Activated T-cell treated with anti-CD3 and anti-CD28 coated beads for 1 hour (primary cell): ENCODE measurements around the gene IMPDH1.

ENCODE experiments used
- DNase-seq: peaks from one replicate; pipeline ENCODE4 v3.0.0-alpha.2; 2020; ENCODE audit warnings: low read depth

The IMPDH1 gene

DNA sequence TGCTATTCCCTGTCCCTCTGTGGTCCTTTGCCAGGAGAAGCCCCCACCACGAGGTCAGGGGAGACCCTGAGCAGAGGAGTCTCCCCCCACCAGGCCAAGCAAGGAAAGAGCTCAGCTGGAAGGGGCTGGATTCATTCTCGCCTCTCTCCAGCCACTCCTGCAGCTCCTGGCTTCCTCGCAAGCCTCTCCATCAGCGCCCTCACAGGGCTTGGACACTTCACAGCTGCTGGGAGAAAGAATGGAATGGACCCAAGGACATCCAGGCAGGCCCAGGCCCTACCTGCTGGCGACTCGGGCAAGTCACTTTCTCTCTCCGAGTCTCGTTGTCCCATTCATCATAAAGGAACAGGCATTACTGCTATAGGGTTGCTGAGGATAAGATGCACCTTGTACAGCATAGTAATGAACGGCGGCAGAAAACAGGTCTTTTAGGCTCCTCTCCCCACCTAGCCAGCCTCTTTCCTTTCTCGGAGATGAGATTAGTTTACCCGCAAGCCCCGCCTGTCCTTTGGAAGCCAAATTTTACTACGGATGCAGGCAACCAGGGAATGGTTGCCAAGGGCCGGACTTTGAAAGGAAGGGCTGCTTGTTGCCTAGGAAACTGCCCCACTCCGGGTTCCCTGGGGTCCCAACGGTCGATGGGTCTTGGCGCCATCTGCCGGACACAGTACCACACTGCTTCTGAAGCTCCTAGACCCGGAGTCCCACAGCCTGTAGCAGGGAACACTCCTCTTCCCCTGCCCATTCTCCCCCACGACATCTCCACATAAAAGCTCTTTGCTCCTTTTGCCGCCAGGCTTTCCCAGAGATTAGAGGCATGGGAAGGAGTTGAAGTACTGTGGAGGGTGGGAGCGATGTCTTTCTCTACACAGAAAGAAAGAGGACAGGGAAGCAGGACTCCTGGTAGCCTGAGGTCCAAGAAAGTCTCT is 22.3 kb downstream of the IMPDH1 start:
- peak; percentile 62 for DNase-seq

DNA sequence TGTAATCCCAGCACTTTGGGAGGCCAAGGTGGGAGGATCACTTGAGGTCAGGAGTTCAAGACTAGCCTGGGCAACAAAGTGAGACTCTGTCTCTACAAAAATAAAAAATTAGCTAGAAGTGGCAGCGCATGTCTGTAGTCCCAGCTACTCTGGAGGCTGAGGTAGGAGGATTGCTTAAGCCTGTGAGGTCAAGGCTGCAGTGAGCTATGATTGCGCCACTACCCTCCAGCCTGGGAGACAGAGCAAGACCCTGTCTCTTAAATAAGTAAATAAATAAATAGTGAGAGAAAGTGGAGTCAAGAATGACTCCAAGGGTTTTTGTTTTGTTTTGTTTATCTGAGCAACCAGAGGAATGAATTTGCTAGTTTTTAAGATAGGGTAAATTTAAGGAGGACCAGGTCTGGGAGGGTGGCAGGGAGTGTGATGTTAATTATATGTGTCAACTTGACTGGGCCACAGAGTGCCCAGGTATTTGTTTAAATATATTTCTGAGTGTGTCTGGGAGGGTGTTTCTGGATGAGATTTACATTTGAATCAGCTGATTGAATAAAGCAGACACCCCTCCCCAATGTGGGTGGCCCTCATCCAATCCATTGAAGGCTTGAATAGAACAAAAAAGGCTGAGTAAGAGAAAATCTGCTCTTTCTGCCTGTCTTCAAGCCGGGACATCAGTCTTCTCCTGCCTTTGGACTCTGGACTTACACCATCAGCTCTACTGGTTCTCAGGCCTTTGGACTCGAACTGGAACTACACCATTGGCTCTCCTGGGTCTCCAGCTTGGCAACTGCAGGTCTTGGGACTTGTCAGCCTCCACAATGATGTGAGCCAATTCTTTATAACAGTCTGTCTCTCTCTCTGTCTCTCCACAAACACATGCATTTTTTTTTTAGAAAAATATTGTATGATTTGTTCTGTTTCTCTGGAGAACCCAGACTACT is 23.5 kb downstream of the IMPDH1 start:
- DNase-seq, result no peak

DNA sequence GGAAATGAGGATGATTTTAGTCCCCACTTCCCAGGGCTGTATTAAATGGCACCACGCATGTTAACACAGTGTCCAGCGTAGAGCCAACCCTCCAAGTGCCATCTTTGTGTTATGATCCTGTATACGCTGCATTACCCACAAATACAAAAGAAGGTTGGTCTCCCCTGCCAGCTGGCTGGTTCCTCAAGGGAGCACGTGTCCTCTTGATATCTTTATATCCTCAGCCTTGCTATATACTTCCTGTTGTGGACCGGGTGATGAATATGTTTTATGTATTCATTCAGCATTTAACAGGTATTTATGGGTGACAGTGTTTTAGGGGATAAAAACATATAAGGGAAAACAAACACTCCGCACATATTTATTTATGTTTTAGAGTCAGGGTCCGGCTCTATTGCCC is 25.1 kb downstream of the IMPDH1 start:
- no peak for DNase-seq

DNA sequence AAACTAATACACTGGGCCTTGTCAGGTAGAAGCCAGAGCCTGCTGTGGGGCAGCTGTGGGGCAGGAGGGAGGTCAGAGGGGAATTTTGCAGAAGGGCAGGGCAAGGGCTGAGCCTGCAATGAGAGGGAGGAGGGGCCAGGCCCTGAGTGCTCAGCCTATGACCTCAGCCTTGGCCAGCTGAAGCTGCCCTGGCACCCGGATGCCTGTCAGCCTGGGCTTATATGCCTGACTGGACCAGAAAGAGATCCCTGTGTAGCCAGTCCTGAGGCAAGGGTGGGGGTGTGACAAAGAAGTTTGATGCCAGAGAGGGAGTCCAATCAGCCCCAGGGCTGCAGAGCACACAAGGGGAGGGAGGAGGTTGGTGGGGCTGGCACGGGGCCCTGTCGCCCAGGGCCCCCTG is 26.0 kb downstream of the IMPDH1 start:
- no peak for DNase-seq

DNA sequence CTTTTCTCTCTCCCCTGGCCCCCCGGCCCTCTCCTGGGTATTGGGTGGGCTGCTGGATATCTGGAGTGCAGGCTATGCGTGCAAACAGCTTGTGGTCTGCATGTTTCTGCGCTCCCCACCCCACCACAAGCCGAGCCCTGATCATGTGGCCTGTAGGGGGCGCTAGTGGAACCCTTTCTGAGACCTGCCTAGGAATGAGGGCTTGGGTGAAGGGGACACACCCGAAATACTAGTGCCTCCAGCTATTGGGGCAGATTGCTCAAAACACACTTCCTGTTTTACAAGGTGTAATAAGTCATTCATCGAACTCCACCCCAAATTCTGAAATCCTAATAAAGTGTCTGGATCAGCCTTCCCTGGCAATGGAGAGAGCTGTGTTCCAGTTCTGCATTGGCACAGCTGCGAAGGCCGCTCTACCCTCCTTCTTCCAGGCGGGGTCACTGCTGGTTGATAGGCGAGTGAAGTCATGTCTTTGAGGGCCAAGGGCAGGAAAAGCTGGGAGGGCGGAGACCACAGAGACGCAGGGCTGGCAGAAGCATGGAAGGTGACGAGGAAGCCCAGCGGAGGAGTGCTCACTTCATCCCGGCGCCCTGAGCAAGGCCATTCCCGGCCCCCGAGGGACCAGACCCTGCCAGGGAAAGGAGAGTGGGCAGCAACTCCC is 28.5 kb downstream of the IMPDH1 start:
- DNase-seq, result peak; percentile 35

DNA sequence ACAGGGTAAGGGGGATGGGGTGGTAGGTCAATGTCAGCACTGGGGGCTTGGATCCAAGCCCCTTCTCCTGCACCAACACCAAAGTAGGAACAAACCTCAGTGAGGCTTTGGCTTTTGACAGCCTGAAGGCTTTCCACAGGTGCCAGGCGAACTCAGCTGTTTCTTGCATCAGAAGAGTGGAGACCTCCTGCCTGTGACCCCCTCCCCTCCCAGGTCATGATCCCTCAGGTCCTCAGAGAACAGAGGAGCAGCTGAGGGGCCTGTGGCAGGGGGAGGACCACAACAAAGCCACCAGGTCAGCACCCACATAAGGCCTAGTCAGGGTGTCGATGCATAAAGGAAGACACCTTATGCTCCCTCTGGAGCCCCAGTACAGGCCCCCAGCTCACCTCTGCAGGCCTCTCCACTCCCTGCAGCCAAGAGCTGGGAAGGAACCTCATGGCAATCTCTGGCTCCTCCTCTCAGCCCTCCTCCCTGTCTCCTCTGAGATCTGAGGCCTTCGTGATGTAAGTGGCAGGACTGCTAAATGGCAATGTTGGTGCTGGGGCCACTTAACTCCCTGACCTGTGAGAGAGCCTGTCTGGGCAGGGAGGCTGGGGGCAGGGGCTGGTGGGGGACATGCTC is 29.2 kb downstream of the IMPDH1 start:
- DNase-seq, result no peak

DNA sequence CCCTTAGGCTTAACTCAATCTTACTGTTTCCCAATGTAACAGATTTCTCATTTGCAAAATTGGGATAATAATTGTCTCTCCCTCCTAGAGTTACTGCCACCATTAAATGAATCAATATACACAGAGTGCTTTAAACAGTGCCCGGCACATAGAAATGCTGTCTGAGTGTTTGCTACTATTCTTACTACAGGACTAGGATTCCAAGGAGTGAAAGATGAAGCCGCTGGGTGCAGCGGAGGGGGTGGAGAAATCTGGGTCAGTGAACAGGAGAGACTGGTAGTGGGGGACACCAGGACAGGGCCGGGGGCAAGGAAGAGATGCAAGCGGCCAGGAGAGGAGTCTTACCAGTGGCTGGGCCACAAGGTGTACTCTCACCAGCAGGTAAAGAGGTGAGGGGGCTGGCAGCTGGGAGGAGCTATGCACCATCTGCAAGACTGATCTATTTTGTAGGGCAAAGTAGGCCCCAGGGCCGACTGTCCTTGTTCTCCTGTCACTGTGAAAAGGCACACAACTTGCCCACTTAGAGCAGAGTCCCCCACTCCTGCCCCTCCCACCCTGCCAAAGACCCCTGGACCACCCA is 29.8 kb downstream of the IMPDH1 start:
- DNase-seq, result no peak

DNA sequence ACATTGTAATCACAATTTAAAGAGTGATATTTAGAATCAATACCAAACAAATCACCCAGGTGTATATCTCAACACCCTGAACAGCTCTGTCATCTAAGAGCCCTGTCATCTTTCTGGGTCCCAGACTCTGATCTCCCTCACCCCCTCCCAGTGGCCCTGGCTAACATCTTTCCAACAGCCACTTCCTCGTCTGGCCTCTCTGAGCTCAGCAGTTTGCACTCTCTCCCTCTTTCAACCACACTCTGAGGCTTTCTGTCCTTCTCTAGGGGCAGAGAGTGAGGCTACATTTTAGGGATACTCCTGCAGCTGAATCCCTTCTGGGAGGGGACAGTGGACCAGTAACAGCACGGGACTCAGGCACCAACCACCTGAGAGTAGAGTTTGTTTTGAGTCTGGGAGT is 31.1 kb downstream of the IMPDH1 start:
- DNase-seq, result no peak

DNA sequence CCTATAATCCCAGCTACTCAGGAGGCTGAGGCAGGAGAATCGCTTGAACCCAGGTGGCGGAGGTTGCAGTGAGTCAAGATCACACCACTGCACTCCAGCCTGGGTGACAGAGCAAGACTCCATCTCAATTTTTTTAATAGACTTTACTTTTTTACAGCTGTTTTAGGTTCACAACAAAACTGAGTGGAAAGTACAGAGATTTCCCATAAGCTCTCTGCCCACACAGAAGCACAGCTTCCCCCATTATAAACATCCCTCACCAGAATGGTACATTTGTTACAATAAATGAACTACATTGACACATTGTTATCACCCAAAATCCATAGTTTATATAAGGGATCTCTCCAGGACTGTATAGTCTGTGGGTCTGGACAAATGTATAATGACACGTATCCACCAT is 33.7 kb downstream of the IMPDH1 start:
- DNase-seq, result no peak

DNA sequence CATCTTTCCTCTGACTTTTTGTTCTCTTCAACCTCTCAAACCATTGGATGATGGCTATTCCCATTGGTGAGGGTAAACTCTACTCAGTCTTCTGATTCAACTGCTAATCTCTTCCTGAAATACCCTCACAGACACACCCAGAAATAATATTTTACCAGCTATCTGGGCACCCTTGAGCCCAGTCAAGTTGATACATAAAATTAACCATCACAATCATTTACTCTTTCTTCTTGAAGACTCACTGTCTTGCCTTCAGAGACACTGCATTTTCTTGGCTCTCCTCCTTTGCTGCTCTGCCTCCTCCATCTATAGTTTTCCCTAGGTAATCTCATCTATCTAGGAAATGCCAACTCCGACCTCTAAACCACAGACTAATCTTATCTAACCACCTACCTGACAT is 35.7 kb downstream of the IMPDH1 start:
- DNase-seq, result no peak

DNA sequence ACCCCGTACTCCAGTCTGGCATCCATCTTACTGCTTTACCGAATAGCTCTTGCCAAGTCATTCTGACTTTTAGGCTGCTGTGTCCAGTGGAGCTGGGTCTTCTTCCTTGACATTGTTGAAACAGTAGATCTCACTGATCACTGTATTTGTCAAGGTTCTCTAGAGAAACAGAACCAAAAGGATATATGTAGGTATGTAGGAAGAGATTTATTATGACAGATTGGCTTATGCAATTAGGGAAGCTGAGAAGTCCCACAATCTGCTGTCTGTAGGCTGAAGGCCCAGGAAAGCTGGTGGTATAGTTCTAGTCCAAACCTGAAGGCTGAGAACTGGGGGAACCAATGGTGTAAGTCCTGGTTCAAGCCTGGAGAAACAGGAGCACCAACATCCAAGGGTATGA is 36.2 kb downstream of the IMPDH1 start:
- no peak for DNase-seq

DNA sequence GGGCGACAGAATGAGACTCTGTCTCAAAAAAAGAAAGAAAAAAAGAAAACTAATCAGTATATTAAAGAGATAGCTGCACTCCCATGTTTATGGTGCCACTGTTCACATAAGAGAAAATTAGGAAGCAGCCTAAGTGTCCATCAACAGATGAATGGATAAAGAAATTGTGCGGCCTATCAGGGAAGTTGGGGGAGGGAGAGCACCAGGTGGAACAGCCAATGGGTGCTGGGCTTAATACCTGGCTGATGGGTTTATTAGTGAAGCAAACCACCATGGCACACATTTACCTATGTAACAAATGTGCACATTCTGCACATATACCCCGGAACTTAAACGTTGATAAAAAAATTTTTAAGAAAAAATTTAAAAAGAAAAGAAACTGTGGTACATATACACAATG is 39.3 kb downstream of the IMPDH1 start:
- DNase-seq, result no peak

DNA sequence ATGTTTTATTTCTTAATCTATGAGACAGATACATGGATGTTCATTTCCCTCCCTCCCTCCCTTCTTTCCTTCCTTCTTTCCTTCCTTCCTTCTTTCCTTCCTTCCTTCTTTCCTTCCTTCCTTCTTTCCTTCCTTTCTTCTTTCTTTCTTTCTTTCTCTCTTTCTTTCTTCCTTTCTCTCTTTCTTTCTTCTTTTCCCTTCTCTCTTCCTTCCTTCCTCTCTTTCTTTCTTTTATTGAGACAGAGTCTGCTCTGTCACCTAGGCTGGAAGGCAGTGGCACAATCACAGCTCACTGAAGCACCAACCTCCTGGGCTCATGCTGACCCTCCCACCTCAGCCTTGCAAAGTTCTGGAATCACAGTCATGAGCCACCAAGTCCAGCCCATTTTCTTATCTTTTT is 42.8 kb downstream of the IMPDH1 start:
- no peak for DNase-seq

DNA sequence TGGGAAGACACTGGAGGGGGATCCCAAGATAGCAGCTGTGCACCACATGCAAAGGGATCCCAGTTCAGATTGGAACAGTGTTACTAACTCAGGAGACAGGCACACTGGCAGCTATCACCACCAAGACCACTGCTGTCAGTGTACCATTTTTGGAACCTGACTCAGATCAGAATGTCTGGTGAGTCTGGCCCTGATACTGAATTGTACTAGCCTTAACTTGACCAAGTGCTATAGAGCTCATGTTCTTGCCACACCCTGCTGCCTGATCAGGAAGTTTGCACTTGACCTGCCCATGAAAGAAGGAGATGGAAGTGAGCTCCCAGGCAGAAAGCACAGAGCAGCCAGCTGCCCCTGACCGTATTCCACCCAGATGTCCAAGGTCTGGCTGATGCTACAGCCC is 43.5 kb downstream of the IMPDH1 start:
- no peak for DNase-seq

DNA sequence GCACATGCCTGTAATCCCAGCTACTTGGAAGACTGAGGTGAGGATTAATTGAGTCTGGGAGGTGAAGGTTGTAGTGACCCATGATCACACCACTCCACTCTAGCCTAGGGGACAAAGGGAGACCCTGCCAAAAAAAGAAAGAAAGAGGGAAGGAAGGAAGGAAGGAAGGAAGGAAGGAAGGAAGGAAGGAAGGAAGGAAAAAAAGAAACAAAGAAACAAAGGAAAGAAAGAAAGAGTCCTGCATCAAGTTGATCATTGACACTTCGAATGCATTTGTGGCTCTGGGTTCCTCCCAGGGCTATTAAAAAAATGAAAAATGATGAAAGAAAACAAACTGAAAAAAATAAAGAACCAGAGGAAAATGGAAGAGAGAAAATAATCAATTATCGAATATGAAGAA is 44.4 kb downstream of the IMPDH1 start:
- no peak for DNase-seq

DNA sequence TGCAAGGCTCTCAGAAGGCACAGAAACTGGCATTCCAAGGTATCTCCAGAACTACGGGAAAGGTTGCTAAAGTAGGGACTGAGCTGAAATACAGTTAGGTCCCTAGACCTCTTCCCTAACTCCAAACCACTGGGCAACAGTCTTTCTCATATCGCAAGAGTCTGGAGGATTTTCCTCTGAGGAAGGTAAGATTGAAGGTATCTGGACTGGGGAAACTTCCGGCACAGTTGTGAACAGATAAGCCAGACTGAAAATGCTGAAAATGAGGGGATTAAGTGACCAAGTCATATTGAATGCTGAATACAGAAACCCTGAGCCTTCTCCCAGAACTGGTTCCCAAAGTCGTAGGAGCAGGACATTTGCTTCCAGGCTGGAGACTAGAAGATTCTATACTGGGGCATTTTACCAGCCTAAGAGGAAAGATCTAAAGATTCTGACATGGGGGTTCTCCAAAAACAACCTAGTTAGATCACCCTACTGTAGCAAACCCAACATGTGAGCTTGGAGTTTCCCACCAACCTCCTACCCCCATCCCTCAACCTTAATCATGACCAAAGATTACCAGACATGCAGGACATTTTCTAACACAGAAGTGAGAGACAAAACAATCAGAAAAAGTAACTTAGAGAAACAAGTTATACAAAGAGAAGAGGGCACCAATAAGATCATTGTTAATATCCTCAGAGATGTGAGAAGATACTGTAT is 45.5 kb downstream of the IMPDH1 start:
- DNase-seq, result no peak

DNA sequence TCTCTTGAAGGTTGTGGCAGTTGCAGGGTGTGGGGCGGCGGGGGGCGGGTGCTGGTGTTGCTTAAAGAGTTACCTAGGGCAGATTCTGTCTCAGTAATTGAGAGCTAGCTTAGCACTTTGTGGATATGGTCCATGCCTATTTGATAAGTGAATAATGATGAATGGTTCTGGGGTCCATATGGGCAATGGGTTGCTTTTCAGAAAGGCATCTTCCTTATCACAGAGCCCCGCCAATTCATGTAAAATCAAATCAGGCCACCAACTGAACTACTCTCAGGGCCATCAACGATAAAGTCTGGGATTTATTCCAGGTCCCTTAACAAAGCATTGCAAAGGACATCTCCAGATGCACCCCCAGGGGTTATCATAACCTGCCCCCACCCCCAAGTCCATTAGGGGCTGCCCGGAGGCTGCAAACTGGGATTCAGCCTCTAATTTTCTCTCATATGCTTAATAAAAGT is 46.5 kb downstream of the IMPDH1 start:
- no peak for DNase-seq

DNA sequence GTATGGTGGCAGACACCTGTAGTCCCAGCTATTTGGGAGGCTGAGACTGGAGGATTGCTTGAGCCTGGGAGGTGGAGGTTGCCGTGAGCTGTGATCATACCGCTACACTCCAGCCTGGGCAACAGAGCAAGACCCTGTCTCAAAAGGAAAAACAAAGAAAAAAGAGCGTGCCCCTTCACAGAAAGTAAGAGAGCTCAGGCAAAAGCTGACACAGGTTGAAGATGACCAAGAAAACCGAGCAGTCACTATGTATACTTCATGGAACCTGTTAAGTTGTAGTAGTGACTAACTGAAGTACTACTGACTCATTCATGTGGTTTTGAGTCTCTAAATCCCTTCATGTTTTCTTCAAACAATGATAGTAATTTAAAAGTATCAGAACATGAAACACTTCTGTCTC is 47.1 kb downstream of the IMPDH1 start:
- no peak for DNase-seq

DNA sequence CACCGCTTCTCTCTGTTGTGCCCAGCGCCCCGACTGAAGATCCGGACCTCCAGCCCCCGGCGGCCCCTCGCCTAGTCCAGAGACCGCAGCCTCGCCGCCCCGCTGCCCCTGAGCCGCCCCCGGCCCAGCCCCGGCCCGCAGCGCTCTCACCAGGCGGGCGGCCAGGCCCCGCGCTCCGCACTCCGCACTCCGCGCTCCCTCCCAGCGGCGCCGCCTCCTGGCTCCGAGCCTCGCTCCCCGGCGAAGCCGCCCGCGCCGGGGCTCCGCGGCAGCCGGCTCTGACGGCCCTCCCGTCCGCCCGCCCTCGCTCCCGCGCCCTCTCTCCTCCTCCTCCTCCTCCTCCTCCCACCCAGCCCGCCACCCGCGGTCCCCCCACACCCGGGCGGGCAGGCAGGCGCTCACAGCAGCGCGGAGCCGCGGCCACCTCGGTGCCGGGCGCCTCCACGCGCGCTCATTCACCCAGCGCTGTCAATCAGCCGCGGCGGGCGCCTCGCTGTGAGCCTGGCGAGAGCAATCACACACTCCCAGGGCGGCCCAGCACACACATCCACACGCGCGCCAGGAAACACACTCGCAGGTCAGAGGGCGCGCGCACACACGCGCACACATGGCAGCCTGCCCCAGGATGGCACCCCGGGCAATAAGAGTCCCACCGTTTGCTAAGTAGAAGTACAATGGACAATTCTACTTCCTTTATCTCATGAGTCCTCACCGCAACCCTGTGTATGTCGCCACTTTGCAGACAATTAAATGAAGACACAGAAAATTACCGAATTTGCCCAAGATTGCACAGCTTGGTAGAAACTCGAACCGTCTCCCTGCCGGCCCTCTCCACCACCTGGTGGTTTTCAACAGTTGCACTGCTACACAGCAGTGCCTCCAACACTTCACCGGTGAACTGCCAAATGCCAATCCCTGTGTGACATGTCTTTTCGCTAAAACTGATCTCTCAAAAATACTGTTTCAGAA is 48.1 kb downstream of the IMPDH1 start, which contains the start of gene PRRT4:
Gene PRRT4, minus strand, starts transcription at position 280 of the 969 bp plus-strand sequence.
- peak; percentile 32 for DNase-seq

DNA sequence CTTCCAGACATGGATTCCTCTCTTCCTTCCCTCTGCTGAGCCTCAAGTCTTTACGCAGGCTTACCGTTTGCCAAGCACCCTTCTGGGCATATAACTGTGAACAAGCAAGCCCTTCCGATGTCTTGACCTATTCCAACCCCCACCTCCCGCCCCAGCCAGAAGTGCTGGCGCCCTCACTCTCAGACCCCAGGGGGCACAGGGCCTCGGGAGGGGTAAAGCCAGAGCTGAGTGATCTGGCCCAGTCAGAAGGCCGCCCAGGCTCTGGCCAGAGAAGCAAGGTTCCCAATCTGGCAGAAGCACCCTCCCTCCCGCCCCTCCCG is 49.5 kb downstream of the IMPDH1 start:
- DNase-seq, result no peak
